GM18870 (cell line): Measurements from ENCODE around the gene MIR17HG.
"Not testable (repeated sequence)": the region's sequence is repeated elsewhere in the genome, so short reads cannot be mapped to it uniquely, and the experiment has no call there.

ENCODE experiments used
- ATAC-seq: cut with Tn5 transposase; IDR thresholded peaks from one replicate; pipeline ENCODE4 v1.9.1; 2021; ENCODE audit warnings: moderate library complexity; ENCODE audit not compliant: unreplicated experiment

The MIR17HG gene

DNA sequence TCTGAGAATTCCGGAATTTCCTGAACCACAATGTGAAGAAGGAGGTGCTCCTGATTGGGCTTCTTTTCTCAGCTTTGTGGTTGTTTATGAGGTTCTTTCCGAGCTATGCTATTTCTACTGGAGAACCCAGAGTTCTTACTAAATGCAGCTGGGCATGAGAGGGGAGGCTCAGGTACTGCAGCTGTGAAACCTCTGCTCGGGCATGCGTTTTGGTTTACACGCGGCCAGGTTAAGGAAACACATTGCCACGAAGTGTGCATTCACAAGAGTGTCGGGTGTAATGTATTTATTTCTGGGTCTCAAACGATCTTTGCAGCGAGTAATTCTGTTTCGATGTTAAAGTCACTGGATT, 661 bp upstream of the MIR17HG start:
- peak; percentile 18 for ATAC-seq

DNA sequence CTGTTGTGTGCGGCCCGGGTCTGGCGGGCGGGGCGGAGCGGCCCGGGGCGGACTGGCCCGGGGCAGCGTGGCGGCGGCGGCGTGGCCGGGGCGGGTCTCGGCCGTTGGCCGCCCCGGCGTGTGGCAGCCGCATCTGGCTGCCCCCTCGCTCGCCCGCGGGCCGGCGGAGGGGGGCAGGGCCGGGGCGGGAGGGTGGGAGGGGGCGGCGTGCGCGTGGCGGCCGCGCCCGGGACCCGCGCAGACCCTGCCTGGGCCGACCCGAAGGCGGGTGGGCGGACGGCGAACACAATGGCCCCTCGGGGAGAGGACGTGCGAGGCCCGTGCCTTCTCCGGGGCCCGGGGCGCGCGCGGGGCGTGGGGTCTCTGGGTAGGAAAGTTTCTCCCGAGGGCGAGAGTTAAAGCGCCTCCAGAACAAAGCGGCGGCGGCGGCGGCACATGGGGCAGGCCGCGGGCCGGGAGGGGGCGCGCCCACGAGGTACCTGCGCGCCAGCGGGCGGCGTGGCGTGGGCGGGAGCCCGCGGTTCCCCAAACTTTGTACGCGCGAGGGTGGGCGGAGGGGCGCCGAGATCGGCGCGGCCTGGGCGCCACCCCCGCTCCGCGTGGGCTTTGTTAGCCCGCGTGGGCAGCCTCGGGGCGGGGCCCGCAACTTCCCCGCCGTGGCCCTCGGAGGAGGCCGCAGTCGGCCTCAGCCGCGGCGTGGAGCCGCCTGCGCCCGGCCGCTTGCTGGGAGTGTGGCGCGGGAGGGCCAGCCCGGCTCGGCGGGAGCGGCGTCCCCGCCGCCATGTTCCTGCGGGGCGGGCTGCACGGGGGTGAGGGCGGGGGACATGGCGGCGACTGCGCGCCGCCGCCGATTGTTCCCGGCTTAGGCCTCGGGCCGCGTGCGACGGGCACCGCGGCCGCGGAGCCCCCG, 764 bp downstream of the MIR17HG start:
- peak; percentile 15 for ATAC-seq

DNA sequence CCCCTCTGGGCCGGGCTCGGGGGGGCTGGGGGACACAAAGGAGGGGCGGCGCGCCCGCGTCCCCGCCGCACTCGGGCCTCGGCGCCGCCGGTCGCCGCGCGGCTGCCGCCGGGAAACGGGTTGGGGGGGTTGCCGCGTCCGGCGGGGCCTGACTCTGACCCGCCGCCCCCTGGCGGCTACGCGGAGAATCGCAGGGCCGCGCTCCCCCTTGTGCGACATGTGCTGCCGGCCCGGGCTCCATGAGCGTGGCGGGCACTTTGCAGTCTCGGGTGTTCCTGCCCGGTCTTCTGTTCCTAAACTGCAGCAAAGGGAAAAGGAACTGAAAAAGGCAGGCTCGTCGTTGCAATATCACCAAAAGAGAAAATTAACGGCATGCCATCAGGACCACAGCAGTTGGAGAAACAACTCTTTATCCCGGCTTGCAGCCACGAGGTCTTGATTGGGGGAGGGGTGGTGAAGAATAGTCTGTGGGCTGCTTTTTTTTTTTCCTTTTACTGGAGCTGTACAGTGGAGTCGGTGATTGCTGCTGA, 1.5 kb downstream of the MIR17HG start:
- peak; percentile 39 for ATAC-seq

DNA sequence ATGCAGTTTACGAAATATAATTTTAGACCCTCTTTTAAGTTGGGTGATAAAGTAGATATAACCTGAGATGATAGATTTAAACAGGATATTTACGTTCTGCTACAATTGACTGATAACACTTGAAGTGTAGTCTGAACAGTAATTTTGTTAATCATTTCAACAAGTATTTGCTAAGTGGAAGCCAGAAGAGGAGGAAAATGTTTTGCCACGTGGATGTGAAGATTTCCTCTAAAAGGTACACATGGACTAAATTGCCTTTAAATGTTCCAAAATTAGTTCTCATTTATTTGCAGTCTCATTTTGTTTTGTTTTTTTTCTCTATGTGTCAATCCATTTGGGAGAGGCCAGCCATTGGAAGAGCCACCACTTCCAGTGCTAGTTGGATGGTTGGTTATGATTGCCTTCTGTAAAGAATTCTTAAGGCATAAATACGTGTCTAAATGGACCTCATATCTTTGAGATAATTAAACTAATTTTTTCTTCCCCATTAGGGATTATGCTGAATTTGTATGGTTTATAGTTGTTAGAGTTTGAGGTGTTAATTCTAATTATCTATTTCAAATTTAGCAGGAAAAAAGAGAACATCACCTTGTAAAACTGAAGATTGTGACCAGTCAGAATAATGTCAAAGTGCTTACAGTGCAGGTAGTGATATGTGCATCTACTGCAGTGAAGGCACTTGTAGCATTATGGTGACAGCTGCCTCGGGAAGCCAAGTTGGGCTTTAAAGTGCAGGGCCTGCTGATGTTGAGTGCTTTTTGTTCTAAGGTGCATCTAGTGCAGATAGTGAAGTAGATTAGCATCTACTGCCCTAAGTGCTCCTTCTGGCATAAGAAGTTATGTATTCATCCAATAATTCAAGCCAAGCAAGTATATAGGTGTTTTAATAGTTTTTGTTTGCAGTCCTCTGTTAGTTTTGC, 2.8 kb downstream of the MIR17HG start:
- ATAC-seq = no peak

DNA sequence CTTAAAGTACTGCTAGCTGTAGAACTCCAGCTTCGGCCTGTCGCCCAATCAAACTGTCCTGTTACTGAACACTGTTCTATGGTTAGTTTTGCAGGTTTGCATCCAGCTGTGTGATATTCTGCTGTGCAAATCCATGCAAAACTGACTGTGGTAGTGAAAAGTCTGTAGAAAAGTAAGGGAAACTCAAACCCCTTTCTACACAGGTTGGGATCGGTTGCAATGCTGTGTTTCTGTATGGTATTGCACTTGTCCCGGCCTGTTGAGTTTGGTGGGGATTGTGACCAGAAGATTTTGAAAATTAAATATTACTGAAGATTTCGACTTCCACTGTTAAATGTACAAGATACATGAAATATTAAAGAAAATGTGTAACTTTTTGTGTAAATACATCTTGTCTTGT, 3.6 kb downstream of the MIR17HG start:
- no peak for ATAC-seq

DNA sequence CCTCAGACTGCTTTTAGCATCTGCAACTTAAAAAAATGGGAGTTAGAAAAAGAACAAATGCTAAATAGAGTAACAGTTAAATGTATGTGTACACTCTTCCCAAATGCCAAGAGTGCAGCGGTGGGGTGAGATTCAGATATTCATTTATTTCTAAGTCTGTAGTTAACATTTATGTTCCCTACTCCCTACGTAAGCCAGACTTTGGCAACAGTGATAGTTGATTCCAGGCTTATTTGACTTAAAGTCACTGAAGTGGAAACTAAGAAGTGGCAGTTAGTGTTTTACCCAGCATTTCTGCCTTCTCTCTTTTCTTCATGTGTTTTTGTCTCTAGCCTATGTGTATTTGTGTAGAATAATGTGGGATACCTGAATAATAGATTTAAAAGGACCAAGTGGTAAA, 4.5 kb downstream of the MIR17HG start:
- ATAC-seq = no peak

DNA sequence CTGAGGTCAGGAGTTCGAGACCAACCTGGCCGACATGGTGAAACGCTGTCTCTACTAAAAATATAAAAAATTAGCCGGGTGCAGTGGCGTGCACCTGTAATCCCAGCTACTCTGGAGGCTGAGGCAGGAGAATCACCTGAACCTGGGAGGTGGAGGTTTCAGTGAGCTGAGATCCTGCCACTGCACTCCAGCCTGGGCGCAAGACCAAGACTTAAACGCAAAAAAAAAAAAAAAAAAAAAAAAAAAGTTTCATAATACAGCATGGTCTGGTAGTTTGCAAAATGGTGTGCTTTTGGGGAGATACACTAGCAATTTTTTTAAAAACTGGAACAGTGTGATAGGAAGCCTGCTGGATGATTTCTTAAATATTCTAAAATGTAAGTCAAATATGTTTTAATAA, 5.4 kb downstream of the MIR17HG start:
- ATAC-seq = not testable (repeated sequence)

DNA sequence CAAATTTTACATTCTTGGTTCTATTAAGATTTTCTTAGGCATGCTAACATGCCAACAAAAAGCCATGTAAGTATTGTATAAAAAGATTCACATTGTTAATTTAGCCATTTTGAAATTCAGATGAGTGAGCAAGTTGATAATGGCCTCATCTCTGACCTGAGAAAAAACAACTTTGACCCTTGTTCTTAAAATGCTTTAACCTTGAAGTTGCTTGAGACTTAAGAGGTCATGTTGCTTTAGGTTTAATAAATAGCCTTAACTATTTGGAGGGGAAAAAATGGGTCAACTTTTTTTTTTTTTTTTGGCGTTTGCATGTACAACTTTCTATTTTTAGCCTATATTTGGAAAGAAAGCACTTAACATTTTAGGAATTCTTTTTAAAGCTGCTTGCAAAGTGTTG, 6.0 kb downstream of the MIR17HG start:
- no peak for ATAC-seq

DNA sequence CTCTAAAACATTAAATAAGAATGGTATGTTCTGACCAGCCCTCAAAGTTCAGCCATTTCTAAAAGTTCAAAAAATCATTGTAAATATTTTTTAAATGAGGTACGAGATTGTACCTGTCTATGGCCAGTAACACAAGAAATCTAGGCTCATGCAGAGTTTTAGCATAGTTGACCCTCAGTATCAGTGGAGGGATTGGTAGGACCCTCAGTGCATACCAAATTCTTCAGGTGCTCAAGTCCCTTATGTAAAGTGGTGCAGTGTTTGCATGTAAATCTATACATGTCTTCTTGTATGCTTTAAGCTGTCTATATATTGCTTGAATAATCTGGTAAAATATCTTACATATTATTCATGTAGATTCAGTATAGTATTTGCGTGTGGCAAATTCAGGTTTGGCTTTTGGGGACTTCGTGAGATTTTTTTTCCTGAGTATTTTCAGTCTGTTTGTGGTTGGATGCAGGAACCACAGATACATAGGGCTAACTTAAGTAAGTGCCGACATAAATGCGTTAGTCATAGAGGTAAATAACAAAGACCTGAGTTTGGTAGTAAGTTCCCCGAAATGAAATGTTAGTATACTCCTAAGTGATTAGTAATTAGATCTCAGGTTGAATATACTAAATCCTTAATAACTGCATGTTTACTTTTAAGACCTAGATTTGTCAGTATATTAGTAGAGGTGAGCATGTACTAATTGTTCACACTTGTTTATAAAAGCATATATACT, 7.8 kb downstream of the MIR17HG start:
- ATAC-seq = no peak

DNA sequence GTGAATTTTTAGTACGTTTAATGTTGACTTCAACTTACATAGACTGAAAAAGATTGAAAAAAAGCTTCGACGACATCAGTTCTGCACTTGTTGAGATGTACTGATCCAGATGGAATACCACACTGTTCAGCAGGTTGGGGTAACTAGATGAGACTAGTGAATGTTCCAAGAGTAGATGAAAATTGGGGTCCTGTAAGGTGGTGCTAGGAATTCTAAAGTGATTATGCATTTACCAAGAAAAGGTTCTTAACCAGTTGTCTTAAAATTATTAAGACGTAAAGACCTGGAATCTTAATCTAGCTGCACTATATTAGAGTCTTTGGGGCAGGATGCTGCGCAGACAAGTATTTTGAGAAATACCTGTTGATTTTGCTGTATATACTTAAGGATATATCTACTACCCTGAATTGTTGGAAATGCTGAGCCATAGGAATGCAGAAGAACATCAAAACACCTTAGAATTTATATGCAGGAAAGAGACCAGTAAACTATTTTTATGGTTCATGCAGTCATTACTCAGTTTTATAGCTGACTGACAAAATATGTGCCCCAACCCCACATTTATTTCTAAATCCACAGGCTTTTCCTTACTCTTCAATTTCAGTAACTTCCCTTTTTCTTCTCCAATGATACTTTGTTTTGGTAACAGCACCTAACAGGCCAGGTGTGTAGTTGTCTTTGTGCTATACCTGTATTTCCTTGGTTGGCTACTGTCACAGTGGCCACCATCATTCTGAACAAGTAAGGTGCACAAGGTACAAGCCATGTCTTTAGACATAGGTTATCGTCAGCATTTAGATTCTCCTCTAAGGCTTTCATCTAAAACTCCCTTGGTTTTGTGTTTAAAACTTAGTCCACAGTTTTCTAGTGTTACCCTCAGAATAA, 8.6 kb downstream of the MIR17HG start:
- ATAC-seq = no peak

DNA sequence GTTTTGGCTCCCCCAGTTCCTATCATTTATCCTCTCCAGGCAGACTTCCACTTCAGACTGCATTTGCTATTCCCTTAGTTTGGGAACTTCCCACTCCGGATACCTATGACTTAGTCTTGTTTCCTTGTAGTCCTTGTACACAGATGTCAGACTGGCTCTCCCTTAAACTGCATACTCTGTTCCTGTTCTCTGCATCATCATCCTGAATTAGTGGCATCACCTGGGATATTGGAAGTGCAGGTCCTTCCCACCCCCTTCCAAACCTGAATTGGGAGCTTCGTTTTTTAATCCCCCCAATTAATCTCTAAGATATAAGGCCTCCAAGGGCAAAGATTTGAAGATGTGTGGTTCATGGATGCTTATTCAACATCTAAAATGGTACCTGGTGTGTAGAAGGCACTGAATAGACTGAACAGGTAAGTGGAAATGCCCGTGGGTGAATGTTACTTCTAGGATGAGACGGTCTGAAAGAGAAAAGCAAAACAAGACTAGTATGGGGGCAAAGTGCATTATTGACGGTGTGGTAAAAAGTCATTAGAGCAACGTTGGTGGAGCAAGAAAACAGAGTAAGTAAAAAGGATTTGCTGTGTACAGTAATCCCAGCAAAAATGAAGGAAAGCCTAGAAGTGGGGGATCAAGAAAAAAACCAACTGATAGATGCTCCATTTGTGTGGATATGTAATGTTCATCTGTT, 9.6 kb downstream of the MIR17HG start:
- ATAC-seq = no peak

DNA sequence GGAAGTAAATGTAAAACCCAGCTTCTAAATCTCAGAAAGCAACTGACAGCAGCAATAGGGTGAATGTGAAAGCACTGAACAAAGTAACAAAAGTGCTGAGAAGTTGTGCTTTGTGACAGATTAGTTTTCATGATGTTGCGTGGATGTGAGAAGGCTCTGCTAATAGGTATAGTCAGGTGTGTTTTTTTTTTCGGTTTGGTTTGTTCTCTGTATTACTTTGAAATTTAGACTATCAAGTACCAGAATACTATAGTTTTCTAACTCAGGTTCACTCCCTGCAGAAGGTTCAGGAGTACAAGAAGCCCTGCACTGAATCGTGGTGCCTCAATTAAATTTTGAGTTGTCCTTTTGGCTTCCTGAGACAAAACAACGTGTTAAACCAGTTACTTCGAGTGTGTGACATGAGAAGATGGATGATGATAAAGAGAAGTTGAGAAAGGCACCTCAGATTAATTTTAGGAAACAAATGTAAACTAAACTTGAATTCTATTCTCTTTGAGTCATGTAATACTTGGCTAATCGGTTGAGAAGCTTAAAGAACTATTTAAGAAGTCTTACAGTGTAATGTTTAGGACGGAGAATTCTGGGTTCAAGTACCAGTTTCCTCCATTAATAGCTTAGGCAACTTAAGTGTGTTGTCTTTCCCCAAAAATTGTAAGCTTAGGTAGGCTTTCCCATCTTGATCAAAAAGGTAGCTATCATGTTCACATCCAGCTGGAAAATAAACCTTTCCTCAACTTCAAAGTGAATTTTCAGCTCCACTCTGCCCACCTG, 10.3 kb downstream of the MIR17HG start:
- ATAC-seq = no peak

DNA sequence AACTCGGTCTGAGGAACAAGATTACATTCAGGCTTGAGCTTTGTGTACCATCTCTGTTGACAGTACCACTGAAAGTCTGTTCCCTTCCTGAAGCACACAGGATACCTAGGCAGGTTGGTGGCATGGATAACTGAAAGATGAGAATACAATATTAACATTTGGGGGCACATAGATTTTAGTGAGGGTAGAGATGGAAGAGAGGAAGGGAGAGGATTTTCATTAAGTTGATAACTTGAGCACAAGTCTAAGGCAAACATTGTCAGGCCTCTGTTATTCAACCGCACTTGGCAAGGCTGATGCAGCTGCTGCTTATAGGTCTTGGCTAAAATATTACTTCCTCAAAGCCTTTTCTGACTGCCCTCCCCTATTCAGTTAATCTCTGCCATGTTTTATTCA, 10.9 kb downstream of the MIR17HG start:
- no peak for ATAC-seq

DNA sequence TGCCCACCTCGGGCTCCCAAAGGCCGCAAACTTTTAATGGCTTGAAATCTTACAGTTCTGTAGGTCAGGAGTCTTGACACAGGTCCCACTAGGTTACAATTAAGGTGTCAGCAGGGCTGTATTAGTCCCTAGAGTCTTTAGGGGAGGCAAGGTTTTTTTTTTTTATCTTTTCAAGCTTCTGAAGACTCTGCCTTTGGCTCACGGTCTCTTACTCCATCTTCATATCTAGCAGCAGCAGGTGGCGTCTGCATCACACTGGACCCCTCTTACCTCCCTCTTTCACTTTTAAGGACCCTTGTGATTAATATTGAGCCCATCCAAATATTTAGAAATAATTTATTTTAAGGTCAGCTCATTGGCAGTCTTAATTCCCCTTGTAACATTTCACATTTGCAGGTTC, 11.6 kb downstream of the MIR17HG start:
- no peak for ATAC-seq

DNA sequence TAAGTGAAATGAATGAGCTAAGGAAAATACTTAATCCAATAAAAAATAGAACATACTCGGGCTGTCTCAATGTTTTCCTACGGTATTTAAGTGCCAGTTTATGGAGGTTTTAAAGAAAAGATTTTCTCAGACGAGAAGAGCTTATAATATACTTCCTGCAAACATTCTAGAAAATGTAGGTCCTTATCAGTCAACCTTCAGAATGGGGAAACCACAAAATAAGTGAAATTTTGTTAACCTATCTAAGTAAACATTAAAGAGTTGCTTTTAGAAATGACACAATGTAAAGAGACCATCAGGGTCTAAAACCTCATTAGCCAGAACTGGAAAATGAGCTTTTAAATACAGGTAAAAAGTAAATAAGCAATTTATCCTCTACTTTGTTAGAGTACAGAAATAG, 12.1 kb downstream of the MIR17HG start:
- no peak for ATAC-seq

DNA sequence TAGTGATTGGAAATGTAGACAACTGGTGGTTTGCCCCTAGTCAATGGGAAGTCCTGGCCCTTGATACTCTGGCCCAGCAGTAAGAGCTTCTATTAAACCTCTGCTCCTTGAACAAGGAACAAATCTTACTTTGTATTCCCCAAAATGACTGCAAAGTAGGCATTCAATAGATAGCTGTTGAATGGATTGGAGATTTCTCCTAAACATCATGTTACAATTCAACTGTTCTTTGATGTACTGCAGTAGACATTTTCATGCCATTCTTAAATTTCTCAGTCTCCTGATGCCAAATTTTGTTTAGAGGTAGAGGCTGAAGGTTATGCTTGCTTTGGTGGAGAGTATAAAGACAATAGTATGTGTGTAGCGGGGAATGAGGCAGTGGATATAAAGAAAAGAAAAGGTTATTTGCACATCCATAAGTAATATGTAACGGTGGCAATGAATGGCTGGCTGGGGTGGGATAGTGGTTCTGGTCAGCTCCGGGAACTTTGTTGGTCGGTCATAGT, 12.8 kb downstream of the MIR17HG start:
- ATAC-seq = no peak

DNA sequence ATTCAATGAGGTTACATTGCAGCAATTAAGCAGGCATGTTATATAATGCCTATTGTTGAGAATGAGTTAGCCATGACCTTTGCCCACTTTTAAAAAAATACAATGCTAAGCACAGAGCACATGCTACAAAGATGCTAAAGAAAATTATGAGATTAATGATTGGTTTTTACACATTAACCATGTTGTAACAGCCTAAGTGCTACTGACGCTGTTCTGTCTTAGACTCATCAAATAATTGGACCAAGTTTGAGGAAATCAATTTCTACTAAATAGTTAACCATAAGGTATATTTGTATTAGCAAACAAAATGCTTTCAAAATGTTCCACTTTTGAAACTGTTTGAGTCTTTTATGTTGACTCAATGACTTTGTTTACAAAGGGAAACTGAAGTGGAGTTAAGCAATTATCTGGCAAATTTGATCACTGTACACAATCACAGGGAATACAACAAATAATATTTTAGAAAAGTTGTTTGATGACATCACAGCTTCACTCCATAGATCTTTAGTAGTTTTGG, 14.3 kb downstream of the MIR17HG start:
- ATAC-seq = no peak

DNA sequence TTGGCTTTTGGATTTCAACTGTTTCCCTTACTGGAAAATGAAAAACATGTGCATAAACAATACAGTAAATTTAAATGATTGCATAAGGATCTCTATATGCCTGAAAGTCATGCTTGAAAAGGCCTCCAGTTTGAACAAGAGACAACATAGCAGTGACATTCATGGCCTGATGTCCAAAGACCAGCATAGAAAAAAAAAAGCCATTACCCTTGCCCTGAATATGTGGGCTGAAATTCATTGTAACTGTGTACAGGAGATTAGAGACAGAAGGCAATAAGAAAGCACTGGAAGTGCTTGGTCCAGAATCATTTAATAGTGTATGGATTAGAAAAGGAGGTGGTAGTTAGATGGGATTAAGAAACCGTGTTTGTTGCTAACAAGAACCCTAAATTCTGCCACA, 15.4 kb downstream of the MIR17HG start:
- ATAC-seq = no peak
